ENCODE measurements around the gene PRADC1. TPM values are rescaled to one million over a fixed set of nuclear protein-coding genes. Genes with fewer than 3 reads are reported as not detected.

PRADC1 gene
- total and polyA plus RNA-seq, 9 of the 15 experiments (the other 6 are each of a cell fraction or from before 2014, with no cell fraction given) = 7.3 to 47.4 (median 34.2) TPM

- peaks cover 0 to 10% of the 10 kb centered on the region in 2 experiments; a peak in 3 of 5 replicates for H3K4me1 ChIP-seq (replicated peaks in 1 of 2; ENCODE audit: control insufficient read depth in 2 of 2, insufficient read depth in 2 of 2, low read length in 2 of 2)
- FAIRE-seq (no peak), ATAC-seq (no peak), DNase-seq (ENCODE audit: extremely low read depth in 1 of 4, low spot score in 3 of 4) (no peak)
- no TSS peak for BruUV-seq (replicated peaks)
- intact Hi-C loops (cut with micrococcal nuclease) (no loop called here), in situ Hi-C loops (cut with MboI) (no loop called here)
- peaks cover 95% of the 10 kb centered on the region for H3K36me3 ChIP-seq (ENCODE audit: control insufficient read depth, insufficient read depth, low read length)
- 57% methylated on average over 3 of the region's 3 CpGs for WGBS (ENCODE audit: insufficient coverage, low coverage, missing lambda C conversion rate)
- H3K27me3 ChIP-seq (ENCODE audit: control insufficient read depth in 2 of 2, insufficient read depth in 2 of 2, low read length in 2 of 2) = no peaks in the 10 kb centered on the region
- H3K4me2 ChIP-seq (ENCODE audit: insufficient read depth, low read length) = no peak overlapping the region
- peaks cover 39% of the 10 kb centered on the region for H3K79me2 ChIP-seq (ENCODE audit: control insufficient read depth, insufficient read depth, low read length)
- H4K20me1 ChIP-seq (replicated peaks; ENCODE audit: control insufficient read depth, insufficient read depth, low read length) = peaks cover 21% of the 10 kb centered on the region; the same call in 1 of the 2 replicates
- no peak overlapping the region for H3K9ac ChIP-seq (ENCODE audit: insufficient read depth in 1 of 2, low read depth in 2 of 2, low read length in 2 of 2)
- H3K4me3 ChIP-seq = no peak overlapping the region
- TF ChIP-seq MAFG (tag; conservative IDR thresholded peaks at IDR 0.05) (peak; percentile 70), MAFK (IDR thresholded peaks at IDR 0.05; ENCODE audit: low read length) (peak; percentile 41), NFE2 (IDR thresholded peaks at IDR 0.05; ENCODE audit: low read depth) (peak; percentile 17; the same call in 1 of the 2 replicates), KLF1 (tag; IDR thresholded peaks at IDR 0.05) (no peak), NR4A1 (CRISPR knock-in tag; IDR thresholded peaks at IDR 0.05) (no peak), NR4A1 (tag; IDR thresholded peaks at IDR 0.05) (no peak), C11orf30 (IDR thresholded peaks at IDR 0.05; ENCODE audit: low read depth) (peak; percentile 69), ZNF316 (IDR thresholded peaks at IDR 0.05) (peak; percentile 78)
- POLR2A ChIA-PET = interaction anchor here (1.0 to 2.3 kb wide), 4 partner anchors 8 to 13 kb away, joined by 6 to 14 read pairs (median 6); partner anchors contain the start of genes CCT7 and PRADC1
- H3K9me3 ChIP-seq (replicated peaks; ENCODE audit: control insufficient read depth, insufficient read depth, low read depth, low read length) = no peaks in the 10 kb centered on the region
- CTCF ChIA-PET (ENCODE audit: low intra/inter-chr PET ratio) = no interaction called here
- H2AFZ ChIP-seq (ENCODE audit: low read depth, low read length) = no peak overlapping the region
- H3K27ac ChIP-seq (ENCODE audit: extremely low read depth, low read depth, low read length) = no peak overlapping the region
- no peaks in the 10 kb centered on the region for H3K9me1 ChIP-seq (ENCODE audit: control insufficient read depth, insufficient read depth, low read length)
Measured at GRCh38 chr2:73246850-73247249, 13.8 kb upstream of the PRADC1 start.

- Histone ChIP-seq H3K27ac (ENCODE audit: extremely low read depth, low read depth, low read length) (no peak overlapping the region), H2AFZ (ENCODE audit: low read depth, low read length) (no peak overlapping the region), H3K4me1 (replicated peaks in 1 of 2; ENCODE audit: control insufficient read depth in 2 of 2, insufficient read depth in 2 of 2, low read length in 2 of 2) (peaks cover 0 to 10% of the 10 kb centered on the region in 2 experiments; a peak in 3 of 5 replicates), H4K20me1 (replicated peaks; ENCODE audit: control insufficient read depth, insufficient read depth, low read length) (peaks cover 24% of the 10 kb centered on the region), H3K27me3 (ENCODE audit: control insufficient read depth in 2 of 2, insufficient read depth in 2 of 2, low read length in 2 of 2) (no peaks in the 10 kb centered on the region), H3K9me1 (ENCODE audit: control insufficient read depth, insufficient read depth, low read length) (no peaks in the 10 kb centered on the region), H3K36me3 (ENCODE audit: control insufficient read depth, insufficient read depth, low read length) (peaks cover 96% of the 10 kb centered on the region), H3K9ac (ENCODE audit: insufficient read depth in 1 of 2, low read depth in 2 of 2, low read length in 2 of 2) (no peak overlapping the region), H3K4me2 (ENCODE audit: insufficient read depth, low read length) (no peak overlapping the region), H3K79me2 (ENCODE audit: control insufficient read depth, insufficient read depth, low read length) (peaks cover 59% of the 10 kb centered on the region), H3K4me3 (no peak overlapping the region), H3K9me3 (replicated peaks; ENCODE audit: control insufficient read depth, insufficient read depth, low read depth, low read length) (no peaks in the 10 kb centered on the region)
- WGBS (ENCODE audit: insufficient coverage, low coverage, missing lambda C conversion rate) = 88% methylated on average over 3 of the region's 3 CpGs
- ChIA-PET CTCF (ENCODE audit: low intra/inter-chr PET ratio) (no interaction called here), POLR2A (interaction anchor here (0.6 to 4.1 kb wide), 6 partner anchors 8 to 84 kb away, joined by 3 to 24 read pairs (median 5); partner anchors contain the start of genes CCT7 and PRADC1)
- no TSS peak for BruUV-seq (replicated peaks)
- in situ Hi-C loops (cut with MboI) = no loop called here
- DNase-seq (ENCODE audit: extremely low read depth in 1 of 4, low spot score in 3 of 4) (no peak), FAIRE-seq (no peak), ATAC-seq (no peak)
- intact Hi-C loops (cut with micrococcal nuclease) = no loop called here
- TF ChIP-seq, protein P1, sequence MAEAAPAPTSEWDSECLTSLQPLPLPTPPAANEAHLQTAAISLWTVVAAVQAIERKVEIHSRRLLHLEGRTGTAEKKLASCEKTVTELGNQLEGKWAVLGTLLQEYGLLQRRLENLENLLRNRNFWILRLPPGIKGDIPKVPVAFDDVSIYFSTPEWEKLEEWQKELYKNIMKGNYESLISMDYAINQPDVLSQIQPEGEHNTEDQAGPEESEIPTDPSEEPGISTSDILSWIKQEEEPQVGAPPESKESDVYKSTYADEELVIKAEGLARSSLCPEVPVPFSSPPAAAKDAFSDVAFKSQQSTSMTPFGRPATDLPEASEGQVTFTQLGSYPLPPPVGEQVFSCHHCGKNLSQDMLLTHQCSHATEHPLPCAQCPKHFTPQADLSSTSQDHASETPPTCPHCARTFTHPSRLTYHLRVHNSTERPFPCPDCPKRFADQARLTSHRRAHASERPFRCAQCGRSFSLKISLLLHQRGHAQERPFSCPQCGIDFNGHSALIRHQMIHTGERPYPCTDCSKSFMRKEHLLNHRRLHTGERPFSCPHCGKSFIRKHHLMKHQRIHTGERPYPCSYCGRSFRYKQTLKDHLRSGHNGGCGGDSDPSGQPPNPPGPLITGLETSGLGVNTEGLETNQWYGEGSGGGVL (CRISPR knock-in tag; IDR thresholded peaks at IDR 0.05) = no peak
- no peak for TF ChIP-seq DNMT1 (IDR thresholded peaks at IDR 0.05)
- TF ChIP-seq ZC3H4 (CRISPR knock-in tag; IDR thresholded peaks at IDR 0.05; ENCODE audit: borderline replicate concordance) = no peak
- no peak for TF ChIP-seq PHTF2 (CRISPR knock-in tag; IDR thresholded peaks at IDR 0.05)
- TF ChIP-seq NCOR1 (IDR thresholded peaks at IDR 0.05) = no peak
- TF ChIP-seq ESRRB (CRISPR knock-in tag; IDR thresholded peaks at IDR 0.05; ENCODE audit: borderline replicate concordance) = no peak
- TF ChIP-seq TARDBP (IDR thresholded peaks at IDR 0.05) = no peak
- no peak for TF ChIP-seq KDM2B (CRISPR knock-in tag; IDR thresholded peaks at IDR 0.05)
- TF ChIP-seq HEY1 (CRISPR knock-in tag; IDR thresholded peaks at IDR 0.05; ENCODE audit: borderline replicate concordance) = no peak
- no peak for TF ChIP-seq SMAD4 (CRISPR knock-in tag; conservative IDR thresholded peaks at IDR 0.05)
- TF ChIP-seq ZNF133 (CRISPR knock-in tag; IDR thresholded peaks at IDR 0.05) = no peak
Measured at GRCh38 chr2:73244580-73244979, 11.5 kb upstream of the PRADC1 start.

All from K562 (cell line).